GM23338 (cell line): Measurements from ENCODE around the gene NOP9.

Experiments
- CTCF ChIP-seq, 2 experiments: fragments of 200-600 bp in 1 of 2; sonication (generic) in 1 of 2; conservative IDR thresholded peaks; 2 replicates each; pipeline versions ENCODE4 v1.5.1 to v1.6.1; 2016 to 2017; ENCODE audit warnings: antibody characterized with exemption in 2 of 2, low read depth in 2 of 2, mild to moderate bottlenecking in 2 of 2, moderate library complexity in 1 of 2
- EZH2 ChIP-seq: fragments of 200-600 bp; sonication (generic); IDR thresholded peaks from one replicate; pipeline ENCODE4 v1.8.0; 2017; ENCODE audit warnings: antibody characterized with exemption, mild to moderate bottlenecking, low read depth; ENCODE audit not compliant: unreplicated experiment
- REST ChIP-seq: IDR thresholded peaks from one replicate; pipeline ENCODE4 v1.6.1; 2018; ENCODE audit warnings: antibody characterized with exemption; ENCODE audit not compliant: unreplicated experiment
- ZNF331 ChIP-seq: fragments of 250-450 bp; sonication (Bioruptor Pico); IDR thresholded peaks from 2 replicates; pipeline ENCODE4 v1.5.0; 2020; ENCODE audit warnings: low read depth, mild to moderate bottlenecking, moderate library complexity

DNA sequence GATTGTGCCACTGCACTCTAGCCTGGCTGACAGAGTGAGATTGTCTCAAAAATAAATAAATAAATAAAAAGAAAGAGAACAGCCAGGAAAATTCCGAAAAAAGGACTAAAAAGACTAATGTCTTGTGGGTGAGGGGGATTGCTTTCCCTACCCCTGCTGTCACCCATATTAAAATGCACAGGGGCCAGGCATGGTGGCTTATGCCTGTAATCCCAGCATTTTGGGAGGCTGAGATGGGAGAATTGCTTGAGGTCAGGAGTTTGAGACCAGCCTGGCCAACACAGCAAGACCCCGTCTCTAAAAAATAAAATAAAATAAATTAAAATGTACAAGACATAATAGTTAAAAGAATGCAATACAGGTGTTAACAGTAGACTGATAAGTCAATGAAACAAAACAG lies 6.1 kb upstream of the NOP9 start:
- TF ChIP-seq CTCF (conservative IDR thresholded peaks at IDR 0.05; ENCODE audit: low read depth in 2 of 2) (no peak), REST (no peak), EZH2 (no peak), ZNF331 (no peak)
